NCI-H146 treated with DMSO at 0.1 percent for 48 hours (cell line): ENCODE results near the gene GPRIN1.
A peak's percentile ranks its signal among the peaks of the same experiment; 100 is the strongest.
"Not testable (repeated sequence)": the region's sequence is repeated elsewhere in the genome, so short reads cannot be mapped to it uniquely, and the experiment has no call there.

Experiments
- DNase-seq: peaks from one replicate; lab custom pipeline; 2025; ENCODE audit not compliant: unreplicated experiment; lab: John Stamatoyannopoulos, UW

The GPRIN1 gene

DNA sequence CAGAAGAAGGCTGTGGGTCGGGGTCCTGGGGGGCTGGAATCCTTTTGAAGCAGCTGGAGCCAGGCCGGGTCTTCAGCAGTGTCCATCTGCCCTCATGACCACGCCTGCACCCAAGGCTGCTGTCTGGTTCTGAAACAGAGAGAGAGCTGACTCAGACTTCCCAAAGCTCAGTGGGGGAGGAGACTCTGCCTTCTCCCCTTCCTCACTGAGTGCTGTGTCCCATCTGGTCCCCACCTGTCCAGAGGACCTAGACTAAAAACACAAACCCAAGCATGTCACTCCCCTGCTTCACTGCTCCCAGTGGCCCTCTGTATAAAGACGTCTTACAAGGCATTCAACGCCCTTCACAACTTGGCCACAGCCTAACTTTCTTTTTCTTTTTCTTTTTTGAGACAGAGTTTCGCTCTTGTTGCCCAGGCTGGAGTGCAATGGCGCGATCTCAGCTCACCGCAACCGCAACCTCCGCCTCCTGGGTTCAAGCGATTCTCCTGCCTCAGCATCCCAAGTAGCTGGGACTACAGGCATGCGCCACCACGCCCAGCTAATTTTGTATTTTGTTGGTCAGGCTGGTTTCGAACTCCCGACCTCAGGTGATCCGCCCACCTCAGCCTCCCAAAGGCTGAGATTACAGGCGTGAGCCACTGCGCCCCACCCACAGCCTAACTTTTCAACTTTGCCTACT is 10.1 kb downstream of the GPRIN1 start:
- not testable (repeated sequence) for DNase-seq

DNA sequence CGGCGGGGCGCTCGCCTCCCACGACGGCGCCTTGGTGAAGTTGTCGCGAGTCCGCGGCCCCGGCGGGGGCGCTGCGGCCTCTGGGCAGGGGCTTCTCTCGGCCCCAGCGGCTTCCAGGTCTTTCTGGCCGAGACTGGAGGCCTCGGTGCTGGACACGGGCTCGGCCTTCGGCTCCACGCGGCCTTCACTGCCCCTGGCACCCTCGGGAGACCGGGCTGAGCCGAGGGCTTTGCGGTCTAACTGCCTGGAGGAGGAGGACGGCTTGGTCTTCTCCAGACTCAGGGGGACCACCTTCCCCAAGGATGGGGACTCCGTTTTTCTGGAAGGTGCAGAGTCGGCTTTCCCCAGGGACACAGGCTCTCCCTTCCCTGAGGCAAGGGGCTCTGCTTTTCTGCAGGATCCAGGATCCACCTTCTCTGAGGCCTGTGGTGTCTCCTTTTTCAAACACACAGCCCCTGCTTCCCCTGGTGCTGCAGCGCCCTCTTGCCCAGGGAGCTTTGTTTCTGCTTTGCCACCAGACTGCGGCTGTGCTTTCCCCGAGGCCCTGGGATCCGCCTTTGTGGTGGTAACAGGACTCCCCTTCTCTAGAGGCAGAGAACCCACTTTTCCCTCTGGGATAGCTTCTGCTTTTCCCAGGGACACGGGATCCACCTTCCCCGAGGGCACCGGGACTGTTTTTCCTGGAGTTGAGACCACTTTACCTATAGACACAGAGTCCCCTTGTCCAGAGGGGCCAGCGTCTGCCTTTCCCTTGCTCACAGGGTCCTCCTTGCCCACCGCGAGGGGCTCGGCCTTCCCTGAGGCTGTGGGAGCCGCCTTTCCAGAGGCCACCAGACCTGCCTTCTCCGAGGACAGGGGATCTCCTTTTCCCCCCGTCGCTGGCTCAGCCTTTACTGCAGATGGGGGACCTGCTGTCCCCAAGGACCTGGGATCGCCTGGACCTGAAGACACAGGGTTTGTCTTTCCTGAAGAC is 12.3 kb downstream of the GPRIN1 start:
- no peak for DNase-seq

DNA sequence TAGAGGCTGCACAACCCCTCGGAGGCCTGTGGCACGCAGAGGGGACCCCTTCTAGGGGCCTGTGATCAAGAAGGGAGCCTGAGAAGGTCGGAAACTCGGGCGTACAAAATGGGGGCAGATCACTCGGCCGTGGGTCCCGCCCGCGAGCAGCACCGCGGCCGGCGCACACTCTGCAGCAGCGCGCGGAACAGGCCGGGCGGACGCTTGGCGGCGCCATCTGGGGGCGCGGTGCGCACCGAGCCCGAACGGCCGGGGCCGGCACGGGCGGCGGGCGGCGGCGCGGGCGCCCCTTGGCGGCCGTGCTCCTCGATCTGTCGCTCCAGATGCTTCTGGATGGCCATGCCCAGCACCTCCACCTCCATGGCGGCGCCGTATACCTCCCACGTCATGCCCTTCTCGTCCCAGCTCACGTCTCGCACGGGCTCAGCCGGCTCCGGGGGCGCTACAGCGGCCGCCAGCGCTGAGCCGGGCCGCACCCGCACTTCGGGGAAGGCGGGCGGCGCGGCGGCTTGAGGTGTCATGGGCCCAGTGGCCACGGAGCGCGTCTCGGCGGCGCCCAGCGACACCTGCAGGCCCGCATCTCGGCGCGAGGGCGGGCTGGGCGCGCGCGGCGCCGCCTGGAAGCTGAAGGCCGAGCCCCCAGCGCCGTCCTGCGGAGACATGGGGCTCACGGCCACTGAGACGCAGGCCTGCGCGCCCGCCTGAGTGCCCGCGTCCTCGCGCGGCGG is 13.1 kb downstream of the GPRIN1 start:
- DNase-seq, result no peak

- no peak for DNase-seq
These were observed 13.8 kb downstream of the GPRIN1 start for GRCh38 chr5:176596069-176596644.

GRCh38 chr5:176595386-176595943 is 14.5 kb downstream of the GPRIN1 start:
- DNase-seq, result no peak

- no peak for DNase-seq
These were observed 15.4 kb downstream of the GPRIN1 start for GRCh38 chr5:176594554-176594953.

GRCh38 chr5:176593273-176593869 is 16.6 kb downstream of the GPRIN1 start:
- DNase-seq, result no peak

DNA sequence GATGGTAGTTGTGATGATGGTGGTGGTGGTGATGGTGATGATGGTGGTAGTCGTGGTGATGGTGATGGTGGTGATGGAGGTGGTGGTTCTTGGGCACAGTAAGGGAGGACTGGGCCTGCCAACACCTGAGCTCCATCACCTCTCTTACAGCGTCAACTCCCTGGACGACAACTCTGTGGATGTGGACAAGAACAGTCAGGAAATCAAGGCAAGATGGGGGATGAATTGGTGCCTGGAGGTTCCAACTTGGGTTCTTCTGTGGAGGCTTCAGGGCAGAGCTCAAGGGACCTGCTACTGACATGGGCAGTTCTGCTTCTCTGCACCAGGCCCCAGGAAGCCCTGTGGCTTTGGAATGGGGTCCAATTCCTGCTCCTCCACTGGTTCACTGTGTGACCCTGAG is 17.4 kb downstream of the GPRIN1 start:
- DNase-seq, result no peak

DNA sequence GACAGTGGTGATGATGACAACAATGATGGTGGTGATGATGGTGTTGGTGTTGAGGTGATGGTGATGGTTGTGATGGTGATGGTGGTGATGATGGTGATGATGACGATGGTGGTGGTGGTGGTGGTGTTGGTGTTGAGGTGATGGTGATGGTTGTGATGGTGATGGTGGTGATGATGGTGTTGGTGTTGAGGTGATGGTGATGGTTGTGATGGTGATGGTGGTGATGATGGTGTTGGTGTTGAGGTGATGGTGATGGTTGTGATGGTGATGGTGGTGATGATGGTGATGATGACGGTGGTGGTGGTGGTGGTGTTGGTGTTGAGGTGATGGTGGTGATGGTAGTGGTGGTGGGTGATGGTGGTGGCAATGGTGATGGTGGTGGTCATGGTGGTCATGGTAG is 18.3 kb downstream of the GPRIN1 start:
- DNase-seq, result not testable (repeated sequence)

DNA sequence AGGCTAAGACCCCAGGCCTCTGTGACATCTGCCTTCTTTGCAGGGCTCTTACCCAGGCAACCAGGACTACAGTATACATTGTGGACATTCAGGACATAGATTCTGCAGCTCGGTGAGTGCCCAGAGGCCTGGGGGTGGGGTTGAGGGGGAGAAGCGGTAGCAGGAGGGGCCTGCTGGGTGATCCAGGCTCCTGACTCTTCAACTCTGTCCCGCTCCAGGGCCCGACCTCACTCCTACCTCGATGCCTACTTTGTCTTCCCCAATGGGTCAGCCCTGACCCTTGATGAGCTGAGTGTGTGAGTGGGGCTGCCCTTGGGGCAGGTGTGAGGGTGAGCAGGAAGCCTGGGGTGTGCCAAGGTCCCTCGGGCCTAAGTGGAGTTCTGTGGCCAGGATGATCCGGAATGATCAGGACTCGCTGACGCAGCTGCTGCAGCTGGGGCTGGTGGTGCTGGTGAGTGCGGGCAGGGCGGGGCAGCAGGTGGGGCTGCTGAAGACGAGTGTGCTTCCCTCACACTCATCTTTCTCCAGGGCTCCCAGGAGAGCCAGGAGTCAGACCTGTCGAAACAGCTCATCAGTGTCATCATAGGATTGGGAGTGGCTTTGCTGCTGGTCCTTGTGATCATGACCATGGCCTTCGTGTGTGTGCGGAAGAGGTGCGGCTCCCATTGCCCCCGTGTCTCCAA is 19.8 kb downstream of the GPRIN1 start:
- no peak for DNase-seq

- DNase-seq, result no peak
These were observed 20.8 kb downstream of the GPRIN1 start for GRCh38 chr5:176589039-176589769.

DNA sequence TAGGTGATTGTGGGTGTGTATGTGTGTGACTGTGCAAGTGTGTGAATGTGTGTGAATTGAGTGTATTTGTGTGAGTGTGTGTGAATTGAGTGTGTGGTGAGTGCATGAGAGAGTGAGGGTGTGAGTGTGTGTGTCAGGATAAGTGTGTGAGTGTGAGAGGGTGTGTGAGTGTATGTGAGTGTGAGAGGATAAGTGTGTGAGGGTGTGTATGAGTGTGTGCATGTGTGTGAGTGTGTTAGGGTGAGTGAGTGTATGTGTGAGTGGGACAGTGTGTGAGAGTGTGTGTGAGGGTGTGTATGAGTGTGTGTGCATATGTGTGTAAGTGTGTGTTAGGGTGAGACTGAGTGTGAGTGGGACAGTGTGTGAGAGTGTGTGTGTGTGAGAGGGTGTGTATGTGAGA is 21.7 kb downstream of the GPRIN1 start:
- DNase-seq, result no peak

GRCh38 chr5:176587398-176587797 is 22.6 kb downstream of the GPRIN1 start:
- DNase-seq, result no peak

DNA sequence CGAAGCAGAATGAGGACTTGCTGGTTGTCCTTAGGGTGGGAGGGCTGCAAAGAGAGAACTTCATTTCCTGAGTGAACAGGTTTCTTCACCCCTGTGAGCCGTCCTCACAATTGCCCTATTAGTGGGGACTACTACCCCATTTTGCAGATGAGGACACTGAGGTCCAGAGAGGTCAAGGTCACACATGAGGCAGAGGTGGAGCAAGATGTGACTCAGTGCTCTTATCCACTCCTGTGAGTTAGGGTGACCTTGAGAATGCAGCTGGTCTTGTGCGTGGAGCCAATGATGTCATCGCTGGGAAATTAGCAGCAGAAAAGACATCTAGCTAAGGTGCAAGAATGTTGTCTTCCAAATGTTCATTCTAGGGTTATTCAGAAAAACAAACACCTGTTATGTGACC is 26.9 kb downstream of the GPRIN1 start:
- DNase-seq, result no peak

DNA sequence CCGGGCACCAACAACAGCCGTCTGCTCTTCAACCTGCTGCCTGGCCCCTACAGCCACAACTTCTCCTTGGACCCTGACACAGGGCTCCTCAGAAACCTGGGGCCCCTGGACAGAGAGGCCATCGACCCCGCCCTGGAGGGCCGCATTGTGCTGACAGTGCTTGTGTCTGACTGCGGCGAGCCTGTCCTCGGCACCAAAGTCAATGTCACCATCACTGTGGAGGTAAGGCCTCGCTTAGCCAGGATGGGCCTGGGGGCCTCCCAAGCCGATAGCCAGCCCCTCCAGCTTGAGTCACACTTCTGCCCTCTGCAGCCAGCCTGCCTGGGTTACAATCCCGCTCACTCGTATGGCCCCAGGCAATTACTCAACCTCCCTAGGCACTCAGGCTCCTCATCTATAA is 28.6 kb downstream of the GPRIN1 start:
- DNase-seq, result no peak

DNA sequence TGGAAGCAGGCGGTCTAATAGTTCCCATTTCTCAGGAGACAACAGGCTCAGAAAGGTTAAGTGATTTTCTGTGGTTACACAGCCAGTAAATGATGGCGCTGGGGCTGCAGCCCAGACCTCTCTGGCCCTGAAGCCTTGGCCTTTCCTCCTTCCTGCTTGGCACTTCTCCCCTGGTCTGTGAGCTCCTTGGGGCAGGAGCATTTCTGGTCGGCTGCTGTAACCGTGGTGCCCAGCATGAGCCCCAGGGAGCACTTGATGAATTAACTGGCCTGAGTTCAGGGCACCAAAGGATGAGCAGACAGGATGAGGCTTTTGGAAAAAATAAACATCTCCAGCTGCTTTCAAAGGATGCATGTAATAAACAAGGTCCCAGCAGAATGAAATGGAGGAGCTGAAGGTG is 30.6 kb downstream of the GPRIN1 start:
- DNase-seq, result no peak

DNA sequence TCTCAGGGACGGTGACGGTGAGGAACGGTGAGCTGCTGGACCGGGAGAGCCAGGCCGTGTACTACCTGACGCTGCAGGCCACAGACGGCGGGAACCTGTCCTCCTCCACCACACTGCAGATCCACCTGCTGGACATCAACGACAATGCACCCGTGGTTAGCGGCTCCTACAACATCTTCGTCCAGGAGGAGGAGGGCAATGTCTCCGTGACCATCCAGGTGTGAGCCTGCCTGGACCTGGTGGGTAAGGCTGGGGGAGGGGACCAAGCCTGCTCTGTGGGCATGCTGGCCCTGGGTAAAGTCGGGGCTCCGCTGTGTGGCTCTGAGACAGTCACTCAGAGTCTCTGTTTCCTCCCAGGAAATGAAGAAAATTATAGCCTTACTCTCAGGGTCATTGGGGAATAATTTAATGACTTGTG is 31.6 kb downstream of the GPRIN1 start:
- peak; percentile 39 for DNase-seq

DNA sequence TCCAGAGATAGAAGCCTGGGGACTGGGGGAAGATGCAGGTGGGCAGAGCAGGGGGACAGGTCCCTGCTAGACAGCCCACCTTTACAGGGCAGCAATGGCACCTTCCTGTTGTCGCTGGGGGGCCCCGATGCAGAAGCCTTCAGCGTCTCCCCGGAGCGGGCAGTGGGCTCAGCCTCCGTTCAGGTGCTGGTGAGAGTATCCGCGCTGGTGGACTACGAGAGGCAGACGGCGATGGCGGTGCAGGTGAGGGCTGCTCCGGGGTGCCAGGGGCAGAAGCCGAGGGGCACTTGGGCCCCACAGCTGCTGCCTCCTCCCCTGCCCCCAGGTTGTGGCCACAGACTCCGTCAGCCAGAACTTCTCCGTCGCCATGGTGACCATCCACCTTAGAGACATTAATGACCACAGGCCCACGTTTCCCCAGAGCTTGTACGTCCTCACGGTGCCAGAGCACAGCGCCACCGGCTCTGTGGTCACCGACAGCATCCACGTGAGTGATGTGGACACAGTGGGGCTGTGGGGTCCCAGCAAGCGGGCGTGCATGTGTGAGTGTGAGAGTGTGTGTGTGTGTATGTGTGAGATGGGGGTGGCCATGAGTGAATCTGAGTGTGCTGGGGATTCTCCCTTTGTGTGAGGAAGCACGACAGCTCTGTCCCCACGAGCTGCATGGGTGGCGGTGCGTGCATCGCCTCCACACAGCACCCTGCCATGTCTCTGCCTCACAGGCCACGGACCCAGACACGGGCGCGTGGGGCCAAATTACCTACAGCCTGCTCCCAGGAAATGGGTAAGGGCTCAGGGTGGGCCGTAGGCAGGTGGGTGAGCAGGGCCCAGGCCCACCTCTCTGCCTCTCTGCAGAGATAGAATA is 32.4 kb downstream of the GPRIN1 start:
- no peak for DNase-seq
